Activated CD8-positive, alpha-beta memory T cell treated with anti-CD3 and anti-CD28 coated beads, Interleukin-2, amount 10 ng/mL, durations not matched to agents 7 days and 5 days (primary cell): Measurements from ENCODE around the gene RHOT2. TPM values are rescaled to one million over a fixed set of nuclear protein-coding genes. Genes with fewer than 3 reads are reported as not detected.

Experiments
- ATAC-seq: fragments of 150-1000 bp; cut with Tn5 transposase; one replicate; pipeline ENCODE4 v1.10.0; 2021; ENCODE audit warnings: moderate library complexity
- CTCF ChIA-PET: fragments of 350-600 bp; sonication (Branson Sonifier 250); formaldehyde crosslinking; loops from one replicate; lab custom pipeline; 2021; ENCODE audit warnings: antibody characterized with exemption; lab: Charles Lee
- DNase-seq: peaks from one replicate; pipeline ENCODE4 v3.0.0-alpha.2; 2020
- H3K27ac Mint-ChIP-seq: one replicate; pipeline ENCODE4 v1.8.0; 2021; ENCODE audit warnings: mild to moderate bottlenecking, mixed read lengths
- H3K27me3 Mint-ChIP-seq: one replicate; pipeline ENCODE4 v1.8.0; 2021; ENCODE audit warnings: mixed read lengths
- H3K36me3 Mint-ChIP-seq: one replicate; pipeline ENCODE4 v1.8.0; 2021; ENCODE audit warnings: mild to moderate bottlenecking, mixed read lengths
- H3K4me1 Mint-ChIP-seq: one replicate; pipeline ENCODE4 v1.8.0; 2021; ENCODE audit warnings: mixed read lengths
- H3K4me3 Mint-ChIP-seq: one replicate; pipeline ENCODE4 v1.8.0; 2021; ENCODE audit warnings: mild to moderate bottlenecking, moderate library complexity, mixed read lengths
- H3K9me3 Mint-ChIP-seq: one replicate; pipeline ENCODE4 v1.8.0; 2022; ENCODE audit warnings: low read depth, mixed read lengths
- total RNA-seq, 2 experiments: library from RNA; stranded (reverse); gene quantifications; one replicate each; pipeline ENCODE4 v1.2.3, GENCODE V29; 2021

Gene RHOT2
- total RNA-seq, 2 experiments from 2014 or later: 134 to 168 TPM

DNA sequence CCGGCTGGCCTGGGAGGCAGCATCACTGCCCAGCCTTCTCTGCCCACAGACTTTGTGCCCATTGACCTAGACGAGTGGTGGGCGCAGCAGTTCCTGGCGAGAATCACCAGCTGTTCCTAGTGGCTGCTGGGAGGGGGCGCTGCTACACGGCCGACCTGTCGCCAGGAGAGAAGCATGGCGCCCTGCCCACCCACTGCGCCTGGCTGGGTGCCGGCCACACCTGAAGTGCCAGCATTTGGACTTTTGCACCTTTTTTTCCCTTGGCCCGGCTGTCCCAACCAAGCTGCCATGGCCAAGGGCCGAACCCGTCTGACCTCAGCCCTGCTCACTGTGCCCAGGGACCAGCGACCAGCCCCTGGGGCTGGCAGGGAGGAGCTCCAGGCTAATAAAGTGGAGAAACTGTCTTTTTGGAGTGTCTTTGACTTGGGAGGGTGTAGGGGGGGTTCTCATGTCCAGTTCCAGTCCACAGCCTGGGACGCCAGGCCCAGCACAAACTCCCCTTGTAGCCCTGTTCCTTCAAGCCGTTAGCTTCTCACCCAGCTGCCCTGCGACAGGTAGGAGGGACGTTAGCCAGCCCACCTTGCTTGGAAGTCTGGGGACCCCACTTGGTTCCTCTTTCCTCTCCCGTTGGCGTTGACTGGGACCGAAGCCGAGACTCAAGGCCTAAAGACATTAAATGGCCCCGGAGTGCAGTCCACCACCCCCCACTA, 19.7 kb upstream of the RHOT2 start:
- Mint-ChIP-seq H3K4me1 (peaks cover 20% of the 10 kb centered on the region), H3K27me3 (no peaks in the 10 kb centered on the region), H3K27ac (peak overlapping the region; percentile 78), H3K36me3 (no peaks in the 10 kb centered on the region), H3K4me3 (peak overlapping the region; percentile 75), H3K9me3 (no peaks in the 10 kb centered on the region)
- ATAC-seq (peak; percentile 25), DNase-seq (peak; percentile 66)
- CTCF ChIA-PET: interaction anchor here (0.6 to 2.5 kb wide), 15 partner anchors 8 to 119 kb away, joined by 3 to 13 read pairs (median 3); partner anchors contain the start of genes CIAO3, METTL26, NHLRC4 and PIGQ

DNA sequence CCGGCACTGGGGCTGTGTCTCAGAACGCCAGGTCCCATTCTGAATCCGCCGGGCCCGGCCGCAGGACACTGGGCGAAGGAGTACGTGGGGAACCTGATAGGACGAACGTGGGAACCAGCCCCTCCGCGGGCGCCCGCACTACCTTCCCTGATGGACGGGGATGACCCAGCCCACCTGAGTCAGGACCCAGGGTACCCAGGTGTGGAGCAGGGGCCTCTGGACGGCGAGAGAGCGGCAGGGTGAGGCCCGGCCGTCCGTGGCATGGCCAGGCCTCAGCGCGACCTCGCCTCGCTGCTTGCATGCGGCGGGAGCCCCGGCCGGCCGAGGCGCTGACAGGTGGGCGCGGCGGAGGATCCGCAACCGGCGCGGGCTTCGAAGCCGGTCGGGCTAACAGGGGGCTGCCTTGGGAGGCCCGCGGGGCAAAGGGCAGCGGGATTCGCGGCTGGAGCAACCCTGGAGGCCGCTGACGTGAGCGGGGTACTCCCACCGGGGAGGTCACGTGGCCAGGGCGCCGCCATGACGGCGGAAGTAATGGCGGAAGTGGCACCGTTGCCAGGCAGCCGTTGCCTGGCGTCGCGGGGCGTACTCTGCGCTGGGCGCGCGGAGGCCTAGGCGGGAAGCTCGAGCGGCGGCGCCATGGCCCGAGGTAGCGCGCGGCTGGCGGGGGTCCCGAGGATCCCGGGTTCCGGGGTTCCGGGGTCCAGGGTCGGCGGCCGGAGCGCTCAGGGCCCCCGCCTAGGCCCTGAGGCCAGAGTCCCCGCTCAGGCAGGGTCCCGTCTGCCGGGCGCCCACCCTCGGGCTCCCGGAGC, 18.9 kb upstream of the RHOT2 start, which contains the start of gene WDR90:
TSS of gene WDR90 (plus strand) at position 585 of the 809 bp plus-strand sequence. CDS start at position 637, 52 bp downstream.
- CTCF ChIA-PET: interaction anchor here (0.6 to 2.5 kb wide), 13 partner anchors 9 to 120 kb away, joined by 3 to 13 read pairs (median 3); partner anchors contain the start of genes ANTKMT, CIAO3, METTL26 and RHOT2
- H3K4me3 Mint-ChIP-seq: peak within 1 kb of the TSS; percentile 75
- H3K27ac Mint-ChIP-seq: peak within 1 kb of the TSS; percentile 78

DNA sequence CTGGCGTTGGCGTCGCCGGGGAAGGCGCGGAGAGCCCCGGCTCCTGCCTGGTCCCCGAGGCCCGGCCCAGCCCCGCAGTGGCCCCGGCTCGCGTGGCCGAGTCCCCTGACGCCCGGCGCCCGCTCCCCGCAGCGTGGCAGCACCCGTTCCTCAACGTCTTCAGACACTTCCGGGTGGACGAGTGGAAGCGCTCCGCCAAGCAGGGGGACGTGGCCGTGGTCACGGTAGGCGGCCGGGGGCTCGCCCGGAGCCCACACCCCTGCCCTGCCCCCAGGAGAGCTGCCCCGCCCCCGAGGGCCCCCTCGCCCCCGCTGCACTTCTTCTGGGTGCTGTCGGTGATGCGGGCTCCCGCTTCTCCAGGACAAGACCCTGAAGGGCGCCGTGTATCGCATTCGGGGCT, 18.3 kb upstream of the RHOT2 start:
- Mint-ChIP-seq H3K36me3 (no peaks in the 10 kb centered on the region), H3K4me1 (peaks cover 12% of the 10 kb centered on the region), H3K9me3 (no peaks in the 10 kb centered on the region), H3K4me3 (peak overlapping the region; percentile 72), H3K27me3 (no peaks in the 10 kb centered on the region), H3K27ac (no peak overlapping the region)
- CTCF ChIA-PET: interaction anchor here (0.6 to 2.5 kb wide), 6 partner anchors 10 to 121 kb away, joined by 3 to 13 read pairs (median 4); partner anchors contain the start of genes ANTKMT and RHOT2
- ATAC-seq (peak; percentile 34), DNase-seq (peak; percentile 59)

More for the DNA sequence above, 18.9 kb upstream of the RHOT2 start, which contains the start of gene WDR90:
- peak; percentile 88 for ATAC-seq
- peak; percentile 96 for DNase-seq
- Mint-ChIP-seq H3K4me1 (peaks cover 17% of the 10 kb centered on the region), H3K9me3 (no peaks in the 10 kb centered on the region), H3K27me3 (no peaks in the 10 kb centered on the region), H3K36me3 (no peaks in the 10 kb centered on the region)

DNA sequence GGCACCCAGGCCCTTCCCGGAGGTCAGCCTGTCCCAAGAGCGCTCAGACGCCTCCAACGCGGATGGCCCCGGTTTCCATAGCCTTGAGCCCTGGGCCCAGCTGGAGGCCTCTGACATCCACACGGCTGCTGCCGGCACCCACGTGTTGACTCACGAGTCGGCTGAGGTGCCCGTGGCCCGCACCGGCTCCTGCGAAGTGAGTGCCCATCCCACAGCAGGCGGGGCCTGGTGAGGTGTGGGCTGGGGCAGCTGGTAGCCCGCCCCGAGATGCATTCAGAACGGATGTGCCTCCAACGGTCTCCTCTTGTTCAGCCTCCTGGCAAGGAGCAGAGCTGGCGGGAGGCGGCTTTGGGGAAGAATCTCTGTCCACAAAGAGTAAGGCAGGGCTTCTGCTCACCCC, 16.1 kb upstream of the RHOT2 start:
- no peak overlapping the region for H3K27ac Mint-ChIP-seq
- H3K4me1 Mint-ChIP-seq: peaks cover 11% of the 10 kb centered on the region
- no peaks in the 10 kb centered on the region for H3K9me3 Mint-ChIP-seq
- H3K27me3 Mint-ChIP-seq: no peaks in the 10 kb centered on the region
- ATAC-seq (no peak), DNase-seq (no peak)
- H3K4me3 Mint-ChIP-seq: no peak overlapping the region
- CTCF ChIA-PET: interaction anchor here (1.3 kb wide), 1 partner anchor 16 kb away, joined by 6 read pairs; the partner anchor contains the start of gene RHOT2
- no peaks in the 10 kb centered on the region for H3K36me3 Mint-ChIP-seq

DNA sequence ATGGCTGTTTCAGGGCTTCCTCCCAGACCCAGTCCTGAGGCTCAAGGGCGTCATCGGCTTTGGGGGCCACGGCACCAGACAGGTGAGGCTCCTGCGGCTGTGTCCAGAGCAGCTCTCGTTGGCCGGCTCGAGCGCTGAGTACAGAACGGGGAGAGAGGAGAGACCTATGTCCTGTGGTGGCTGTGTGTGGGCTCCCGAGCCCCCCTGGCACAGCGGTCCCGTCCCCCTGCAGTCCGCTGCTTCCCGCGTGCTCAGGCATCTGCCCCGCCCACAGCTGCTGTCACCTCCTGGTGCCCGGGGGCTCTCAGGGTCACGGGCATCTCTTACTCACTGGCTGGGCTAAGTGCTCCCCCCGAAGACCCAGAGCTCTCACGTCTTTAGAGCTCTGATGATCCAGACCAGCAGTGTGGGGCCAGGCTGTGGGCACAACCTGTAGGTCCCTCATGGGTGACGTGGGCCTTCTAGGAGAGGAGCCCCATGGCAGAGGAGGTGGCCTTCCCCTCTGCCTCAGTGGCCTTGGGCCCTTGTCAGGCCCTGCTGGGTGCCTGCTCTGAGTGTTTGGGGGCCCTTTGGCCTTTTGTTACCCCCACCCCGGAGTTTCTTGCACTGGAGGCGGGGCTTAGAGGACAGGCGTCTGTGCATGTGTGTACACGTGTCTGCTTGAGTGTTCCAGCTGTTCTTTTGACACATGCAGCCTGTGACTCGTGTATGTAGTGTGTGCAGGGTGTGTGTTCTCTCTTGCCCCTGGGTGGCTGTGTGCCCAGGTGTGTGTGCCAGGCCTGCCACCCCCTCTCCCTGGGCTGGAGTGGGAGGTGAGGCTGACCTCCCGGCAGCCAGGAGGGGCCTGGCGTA, 15.3 kb upstream of the RHOT2 start:
- CTCF ChIA-PET: no interaction called here
- Mint-ChIP-seq H3K4me1 (peaks cover 11% of the 10 kb centered on the region), H3K4me3 (no peak overlapping the region), H3K9me3 (no peaks in the 10 kb centered on the region), H3K27me3 (no peaks in the 10 kb centered on the region), H3K36me3 (no peaks in the 10 kb centered on the region), H3K27ac (no peak overlapping the region)
- ATAC-seq (no peak), DNase-seq (no peak)

DNA sequence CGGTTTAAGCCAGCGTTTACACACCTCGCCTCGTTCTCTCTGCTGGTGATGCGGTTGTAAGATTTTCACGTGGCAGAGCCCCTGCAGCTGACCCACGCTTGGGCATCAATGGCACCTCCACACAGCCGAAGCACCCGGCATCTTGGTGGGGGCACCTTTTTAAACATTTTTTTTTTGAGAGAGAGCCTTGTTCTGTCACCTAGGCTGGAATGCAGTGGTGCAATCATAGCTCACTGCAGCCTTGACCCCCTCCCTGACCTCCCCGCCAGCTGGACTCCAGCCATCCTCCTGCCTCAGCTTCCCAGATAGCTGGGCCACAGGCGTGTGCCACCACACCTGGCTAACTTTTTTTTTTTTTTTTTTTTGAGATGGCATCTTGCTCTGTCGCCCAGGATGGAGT, 13.9 kb upstream of the RHOT2 start:
- ATAC-seq: no peak
- Mint-ChIP-seq H3K9me3 (no peaks in the 10 kb centered on the region), H3K27me3 (no peaks in the 10 kb centered on the region), H3K4me1 (peaks cover 7% of the 10 kb centered on the region), H3K4me3 (no peak overlapping the region), H3K36me3 (no peaks in the 10 kb centered on the region), H3K27ac (no peak overlapping the region)
- no peak for DNase-seq
- CTCF ChIA-PET: no interaction called here

DNA sequence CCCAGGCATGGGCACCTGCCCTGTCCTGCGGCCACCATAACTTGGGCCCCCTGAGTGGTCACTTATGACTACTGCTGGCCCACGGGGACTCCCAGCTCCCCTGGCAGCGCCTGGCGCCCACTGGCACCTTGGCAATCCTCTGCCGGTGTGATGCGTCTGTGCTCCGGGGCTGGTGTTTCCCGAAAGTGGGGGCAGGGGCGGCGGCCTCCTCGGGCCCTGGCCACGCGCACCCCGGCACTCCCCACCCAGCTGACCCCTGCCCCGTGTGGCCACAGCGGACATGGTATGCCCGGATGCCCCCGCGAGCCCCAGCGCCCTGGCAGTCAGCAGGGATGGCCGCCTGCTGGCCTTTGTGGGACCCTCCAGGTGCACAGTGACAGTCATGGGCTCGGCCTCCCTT, 10.4 kb upstream of the RHOT2 start:
- no peaks in the 10 kb centered on the region for H3K9me3 Mint-ChIP-seq
- no peaks in the 10 kb centered on the region for H3K27me3 Mint-ChIP-seq
- peaks cover 2% of the 10 kb centered on the region for H3K4me1 Mint-ChIP-seq
- H3K4me3 Mint-ChIP-seq: no peak overlapping the region
- H3K36me3 Mint-ChIP-seq: no peaks in the 10 kb centered on the region
- ATAC-seq: no peak
- CTCF ChIA-PET: interaction anchor here (1.0 kb wide), 1 partner anchor 9 kb away, joined by 3 read pairs; no protein-coding TSS in a partner anchor
- H3K27ac Mint-ChIP-seq: no peak overlapping the region
- DNase-seq: no peak

DNA sequence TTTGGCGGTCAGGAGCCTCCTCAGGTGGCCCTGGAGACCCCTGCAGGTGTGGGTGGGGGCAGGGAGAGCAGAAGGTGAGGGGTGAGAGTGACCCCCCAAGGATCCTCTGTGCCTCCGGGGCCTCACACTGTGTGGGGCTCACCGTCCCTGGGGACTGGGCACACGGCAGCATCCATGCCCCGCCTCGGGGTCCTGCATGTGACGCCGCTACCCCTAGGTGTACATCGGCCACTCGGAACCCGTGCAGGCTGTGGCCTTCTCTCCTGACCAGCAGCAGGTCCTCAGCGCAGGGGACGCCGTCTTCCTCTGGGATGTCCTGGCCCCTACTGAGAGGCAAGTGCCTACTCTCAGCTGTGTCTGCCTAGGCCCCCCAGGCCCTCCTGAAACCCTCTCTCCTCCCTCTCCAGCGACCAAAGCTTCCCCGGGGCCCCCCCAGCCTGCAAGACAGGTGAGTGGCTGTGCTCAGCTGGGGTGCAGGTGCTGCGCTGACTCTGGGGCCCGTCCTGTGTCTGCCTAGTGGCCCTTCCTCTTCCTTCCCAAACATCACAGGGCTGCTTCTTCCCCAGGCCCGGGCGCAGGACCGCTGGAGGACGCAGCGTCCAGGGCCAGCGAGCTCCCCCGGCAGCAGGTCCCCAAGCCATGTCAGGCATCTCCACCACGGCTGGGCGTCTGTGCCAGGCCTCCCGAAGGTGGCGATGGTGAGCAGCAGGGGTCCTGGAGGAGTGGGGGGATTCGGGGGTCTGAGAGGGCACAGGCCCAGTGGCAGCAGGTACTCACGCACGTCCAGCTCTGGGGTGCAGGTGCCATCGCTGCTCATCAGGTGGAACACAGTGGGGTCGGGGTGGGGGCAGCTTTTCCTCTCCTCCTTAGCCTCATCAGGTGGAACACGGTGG, 9.0 kb upstream of the RHOT2 start:
- no peaks in the 10 kb centered on the region for H3K27me3 Mint-ChIP-seq
- H3K27ac Mint-ChIP-seq: no peak overlapping the region
- H3K9me3 Mint-ChIP-seq: no peaks in the 10 kb centered on the region
- CTCF ChIA-PET: interaction anchor here (2.5 kb wide), 1 partner anchor 9 kb away, joined by 11 read pairs; the partner anchor contains the start of gene WDR90
- no peak overlapping the region for H3K4me3 Mint-ChIP-seq
- H3K4me1 Mint-ChIP-seq: peaks cover 2% of the 10 kb centered on the region
- no peaks in the 10 kb centered on the region for H3K36me3 Mint-ChIP-seq
- ATAC-seq (no peak), DNase-seq (no peak)

DNA sequence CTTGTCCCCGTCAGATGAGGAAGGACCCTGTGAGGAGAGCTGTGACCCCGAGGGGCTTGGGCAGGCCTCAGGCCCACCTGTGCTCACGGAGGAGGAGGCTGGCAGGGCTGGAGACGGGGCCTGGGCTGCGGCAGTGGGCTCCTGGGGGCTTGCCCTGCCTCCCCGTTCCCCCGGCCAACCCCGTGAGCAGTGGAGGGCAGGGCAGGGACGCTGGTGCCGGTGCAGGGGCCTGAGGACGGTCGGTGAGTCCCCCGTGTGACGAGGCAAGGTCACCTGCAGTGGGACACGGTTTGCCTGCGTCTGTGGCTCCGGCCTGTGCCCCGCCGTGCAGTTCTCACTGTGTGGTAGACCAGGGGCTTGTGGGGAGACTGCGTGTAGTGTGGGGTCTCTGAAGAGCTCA, 8.3 kb upstream of the RHOT2 start:
- DNase-seq (no peak), ATAC-seq (no peak)
- Mint-ChIP-seq H3K27ac (no peak overlapping the region), H3K9me3 (no peaks in the 10 kb centered on the region), H3K27me3 (no peaks in the 10 kb centered on the region), H3K4me3 (no peak overlapping the region), H3K4me1 (peaks cover 2% of the 10 kb centered on the region), H3K36me3 (no peaks in the 10 kb centered on the region)
- CTCF ChIA-PET: interaction anchor here (2.5 kb wide), 1 partner anchor 10 kb away, joined by 11 read pairs; the partner anchor contains the start of gene WDR90

DNA sequence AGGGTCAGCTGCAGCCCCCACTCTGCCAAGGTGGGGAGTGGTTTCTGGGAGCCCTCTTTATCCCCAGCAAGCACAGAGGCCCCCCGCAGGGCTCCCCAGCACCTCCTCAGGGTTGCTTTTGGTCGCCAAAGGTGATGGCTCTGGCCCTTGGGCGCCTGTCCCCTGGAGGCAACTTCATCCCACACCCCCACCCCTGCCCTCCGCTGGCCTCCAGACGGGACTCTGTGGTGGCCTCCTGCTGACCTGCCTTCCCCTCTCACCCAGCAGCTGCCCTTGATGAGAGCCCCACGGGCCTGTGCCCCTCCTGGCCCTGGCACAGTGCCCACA, 7.8 kb upstream of the RHOT2 start:
- no peak for DNase-seq
- Mint-ChIP-seq H3K4me3 (no peak overlapping the region), H3K9me3 (no peaks in the 10 kb centered on the region), H3K36me3 (no peaks in the 10 kb centered on the region), H3K27ac (no peak overlapping the region), H3K27me3 (no peaks in the 10 kb centered on the region), H3K4me1 (peaks cover 2% of the 10 kb centered on the region)
- no peak for ATAC-seq
- CTCF ChIA-PET: interaction anchor here (2.5 kb wide), 1 partner anchor 10 kb away, joined by 11 read pairs; the partner anchor contains the start of gene WDR90

DNA sequence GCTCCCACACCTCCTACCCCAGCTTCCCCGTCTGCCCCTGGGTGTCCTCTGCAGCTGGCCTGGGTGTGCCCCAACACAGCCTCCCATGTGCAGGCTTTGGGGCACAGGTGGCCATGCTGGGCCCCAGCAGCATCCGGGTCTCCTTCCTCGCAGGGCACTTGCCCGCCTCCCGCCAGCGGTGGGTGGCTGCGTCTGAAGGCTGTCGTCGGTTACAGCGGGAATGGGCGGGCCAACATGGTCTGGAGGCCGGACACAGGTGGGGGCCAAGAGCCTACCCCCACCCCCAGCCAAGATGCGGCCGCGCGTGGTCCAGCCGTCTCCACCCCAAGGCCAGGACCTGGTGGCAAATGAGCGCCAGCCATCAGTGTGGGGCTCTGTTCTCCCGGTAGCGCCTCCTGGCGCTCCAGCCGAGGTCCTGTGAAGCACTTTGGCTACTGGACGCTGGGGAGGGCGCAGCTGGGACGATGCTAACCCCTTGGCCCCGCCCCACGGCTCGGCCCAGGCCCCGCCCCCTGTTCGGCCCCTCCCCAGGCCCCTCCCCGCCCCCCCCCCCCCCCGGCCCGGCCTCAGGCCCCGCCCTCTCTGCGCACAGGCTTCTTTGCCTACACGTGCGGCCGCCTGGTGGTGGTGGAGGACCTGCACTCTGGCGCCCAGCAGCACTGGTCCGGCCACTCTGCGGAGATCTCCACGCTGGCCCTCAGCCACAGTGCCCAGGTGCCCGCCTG, 7.3 kb upstream of the RHOT2 start:
- Mint-ChIP-seq H3K4me3 (no peak overlapping the region), H3K27me3 (no peaks in the 10 kb centered on the region), H3K36me3 (no peaks in the 10 kb centered on the region), H3K4me1 (peaks cover 2% of the 10 kb centered on the region), H3K9me3 (no peaks in the 10 kb centered on the region), H3K27ac (no peak overlapping the region)
- ATAC-seq (peak; percentile 73), DNase-seq (peak; percentile 67)
- CTCF ChIA-PET: interaction anchor here (2.5 kb wide), 1 partner anchor 11 kb away, joined by 11 read pairs; the partner anchor contains the start of gene WDR90
